ENCODE results near the gene NR1I3. TPM values are rescaled to one million over a fixed set of nuclear protein-coding genes. Genes with fewer than 3 reads are reported as not detected.

The NR1I3 gene
- total RNA-seq, 1 experiment from 2014 or later: not detected

GRCh38 chr1:161197560-161198193, 40.3 kb downstream of the NR1I3 start:
- DNase-seq (ENCODE audit: extremely low read depth, low read depth): no peak

GRCh38 chr1:161196521-161197451, 41.2 kb downstream of the NR1I3 start:
- no peak for DNase-seq (ENCODE audit: extremely low read depth, low read depth)

DNA sequence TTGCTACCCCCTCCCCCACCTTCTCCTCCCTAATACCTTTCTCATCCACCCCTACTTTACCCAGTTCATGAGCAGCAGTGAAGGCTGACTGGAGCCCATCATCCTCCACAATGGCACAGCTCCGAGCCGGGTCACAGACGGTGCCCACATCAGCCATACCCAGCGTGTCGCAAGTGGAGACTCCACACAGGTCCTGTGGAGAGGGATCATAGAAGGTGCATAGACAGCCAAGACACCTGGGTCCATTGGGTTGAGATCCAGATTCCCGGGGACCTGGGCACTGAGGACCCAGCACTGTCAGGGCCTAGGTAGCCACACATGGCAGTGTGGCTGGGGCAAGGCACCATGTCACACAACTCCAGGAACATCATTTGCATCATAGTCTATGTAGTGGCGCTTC, 41.9 kb downstream of the NR1I3 start:
- no peak for DNase-seq (ENCODE audit: extremely low read depth, low read depth)

- no peak for DNase-seq (ENCODE audit: extremely low read depth, low read depth)
Observed at GRCh38 chr1:161195171-161195570, 42.8 kb downstream of the NR1I3 start.

DNA sequence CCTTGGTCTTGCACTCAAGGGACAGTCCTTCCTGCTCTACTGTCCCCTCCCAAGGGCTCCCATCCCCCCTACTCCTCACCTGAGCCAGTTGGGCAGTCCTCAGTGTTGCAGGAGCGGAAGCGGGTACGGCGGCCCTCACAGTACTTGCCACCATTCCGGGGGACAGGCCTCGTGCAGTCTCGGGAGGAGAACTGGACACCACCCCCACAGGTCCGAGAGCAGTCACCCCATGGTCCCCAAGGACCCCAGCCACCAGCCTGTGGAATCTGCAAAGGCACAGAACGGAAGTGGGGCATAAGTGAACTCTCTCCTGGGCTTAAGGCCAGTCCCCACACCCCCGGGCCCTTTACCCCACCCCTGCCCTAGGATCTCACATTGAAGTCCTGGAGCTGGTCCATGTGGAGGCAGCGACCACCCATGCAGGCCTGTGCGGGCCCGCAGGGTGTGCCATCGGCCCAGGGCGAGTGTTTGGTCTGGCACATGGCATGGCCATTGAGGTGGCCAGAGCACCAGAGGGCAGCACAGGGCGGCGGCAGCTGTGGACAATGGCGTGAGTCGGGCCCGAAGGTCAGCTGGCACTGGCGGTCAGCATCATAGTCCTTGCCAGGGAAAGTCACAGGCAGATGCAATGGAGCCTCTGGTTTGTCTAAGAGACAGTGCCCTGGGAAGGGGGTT, 44.3 kb downstream of the NR1I3 start:
- DNase-seq (ENCODE audit: extremely low read depth, low read depth): no peak

GRCh38 chr1:161192476-161193465, 45.2 kb downstream of the NR1I3 start:
- DNase-seq (ENCODE audit: extremely low read depth, low read depth): peak; percentile 76

DNA sequence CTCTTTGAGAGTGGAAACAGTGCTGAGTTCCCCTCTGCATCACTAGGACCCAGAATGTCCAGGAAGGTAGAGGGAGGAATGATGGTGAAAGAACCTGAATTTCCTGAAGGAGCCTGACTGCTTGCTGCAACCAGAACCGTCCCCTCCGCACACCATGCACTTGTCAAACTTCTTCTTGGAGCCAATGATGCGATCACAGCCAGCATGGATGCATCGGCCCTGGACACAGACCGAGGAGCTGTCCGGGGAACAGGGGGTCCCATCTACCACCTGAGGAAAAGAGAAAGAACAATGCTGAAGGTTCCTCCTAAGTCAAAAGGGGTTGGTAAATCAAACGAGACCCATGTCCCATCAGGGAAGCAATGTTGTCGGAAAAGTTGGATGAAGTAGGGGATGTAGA, 46.0 kb downstream of the NR1I3 start:
- DNase-seq (ENCODE audit: extremely low read depth, low read depth): no peak

DNA sequence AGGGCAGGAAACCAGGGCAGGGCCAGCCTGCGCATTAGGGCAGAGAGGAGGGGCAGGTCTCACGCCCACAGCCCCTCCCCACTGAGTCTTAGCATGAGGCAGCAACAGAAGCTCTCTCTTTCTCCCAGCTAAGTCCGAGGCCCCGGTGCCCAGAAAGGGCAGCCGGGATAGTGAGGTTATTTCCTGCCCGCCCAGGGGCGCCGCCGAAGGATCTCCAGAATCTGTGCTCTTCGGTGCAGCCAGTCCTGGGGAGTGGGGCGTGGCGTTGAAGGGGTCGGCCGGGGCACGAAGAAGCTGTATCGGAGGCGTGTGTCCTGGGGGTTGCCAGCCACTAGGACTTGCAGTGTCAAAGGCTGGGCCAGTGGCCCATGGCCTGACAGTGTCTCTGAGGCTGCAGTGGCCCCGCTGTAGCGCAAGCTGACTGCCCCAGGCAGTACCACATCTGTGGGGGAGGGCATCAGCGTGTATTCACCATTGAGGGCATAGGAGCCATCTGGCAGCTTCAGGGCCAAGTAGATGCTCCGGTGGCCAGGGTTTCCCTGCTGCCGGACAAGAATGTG, 47.0 kb downstream of the NR1I3 start:
- DNase-seq (ENCODE audit: extremely low read depth, low read depth): no peak

DNA sequence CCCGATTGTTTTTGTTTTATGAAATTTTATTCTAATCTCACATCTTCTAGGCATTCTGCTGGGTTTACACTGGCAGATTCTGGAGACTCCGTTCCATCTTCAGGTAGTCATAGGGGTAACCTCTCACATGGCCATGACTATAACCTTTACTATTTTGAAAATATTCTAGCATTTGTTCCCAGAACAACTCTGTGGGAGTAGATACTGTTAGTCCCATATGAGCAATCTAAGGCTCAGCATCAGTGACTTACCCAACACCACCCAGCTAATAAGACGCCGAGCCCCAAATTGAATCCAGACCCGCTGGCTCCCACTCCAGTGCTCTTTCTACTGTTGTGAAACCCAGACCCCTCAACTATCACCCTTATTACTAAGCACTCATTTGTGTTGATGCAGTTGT, 49.0 kb downstream of the NR1I3 start:
- no peak for DNase-seq (ENCODE audit: extremely low read depth, low read depth)

- DNase-seq (ENCODE audit: extremely low read depth, low read depth): no peak
Observed at GRCh38 chr1:161188381-161188780, 49.6 kb downstream of the NR1I3 start.

DNA sequence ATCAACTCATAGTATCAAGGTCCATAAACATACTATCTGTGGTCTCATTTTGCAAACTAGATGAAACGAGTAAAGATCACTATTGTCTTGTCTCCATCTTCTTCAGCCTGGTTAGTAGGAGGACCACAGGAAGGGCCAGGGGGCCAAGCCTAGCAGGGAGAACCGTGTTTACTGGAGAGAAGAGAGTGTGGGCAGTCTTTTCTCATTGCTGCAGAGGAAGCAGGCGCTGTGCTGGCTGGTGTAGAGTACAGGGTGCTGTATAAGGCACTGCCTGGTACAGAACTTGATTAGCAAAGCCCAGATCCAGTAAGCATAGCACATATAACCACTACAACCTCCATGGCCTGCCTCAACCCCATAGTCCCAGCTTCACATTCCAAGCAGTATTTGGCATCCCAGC, 50.7 kb downstream of the NR1I3 start:
- DNase-seq (ENCODE audit: extremely low read depth, low read depth): no peak

DNA sequence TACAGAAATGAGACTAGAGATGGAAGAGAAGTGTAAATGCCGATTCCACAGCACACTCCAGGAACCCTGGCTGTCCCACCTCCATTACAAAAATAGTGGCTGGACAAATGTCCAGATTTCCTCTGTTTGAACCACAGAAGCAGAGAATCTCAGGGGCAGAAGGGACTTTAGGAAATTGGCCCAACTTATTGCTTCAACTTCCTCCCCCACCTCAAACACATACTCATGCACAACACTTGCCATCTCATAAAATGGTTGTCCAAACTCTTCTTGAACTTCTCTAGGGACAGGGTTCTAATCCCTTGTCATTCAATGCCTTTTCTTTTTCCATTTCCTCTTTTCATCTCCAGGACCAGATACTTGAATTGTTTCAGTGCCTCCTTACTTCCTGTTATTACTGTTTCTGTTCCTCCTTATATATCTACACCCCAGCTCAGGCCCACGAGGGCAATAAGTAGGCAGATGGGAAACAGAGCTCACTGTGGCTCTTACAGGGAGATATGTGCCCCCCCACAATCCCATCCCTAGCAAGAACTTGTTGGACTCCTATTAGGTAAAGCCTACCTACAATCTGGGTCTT, 52.2 kb downstream of the NR1I3 start:
- DNase-seq (ENCODE audit: extremely low read depth, low read depth): no peak

GRCh38 chr1:161185282-161185682, 52.7 kb downstream of the NR1I3 start:
- DNase-seq (ENCODE audit: extremely low read depth, low read depth): no peak

DNA sequence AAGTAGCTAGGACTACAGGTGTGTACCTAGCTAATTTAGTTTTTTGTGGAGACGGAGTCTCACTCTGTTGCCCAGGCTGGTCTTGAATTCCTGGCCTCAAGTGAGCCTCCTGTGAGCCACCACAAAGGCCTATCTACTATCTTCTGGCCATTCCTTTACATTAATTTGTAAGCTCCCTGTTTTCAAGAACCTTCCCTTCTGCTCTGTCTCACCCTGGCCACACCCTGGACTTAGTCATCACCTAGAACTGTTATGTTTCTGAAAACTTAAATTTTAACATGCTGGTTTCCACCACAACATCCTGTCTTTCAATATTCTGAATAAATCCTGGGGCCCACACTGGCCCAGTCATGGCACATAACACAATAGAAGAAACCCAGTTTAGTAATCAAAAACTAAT, 55.8 kb downstream of the NR1I3 start:
- no peak for DNase-seq (ENCODE audit: extremely low read depth, low read depth)

GRCh38 chr1:161180639-161181038, 57.4 kb downstream of the NR1I3 start:
- no peak for DNase-seq (ENCODE audit: extremely low read depth, low read depth)

- DNase-seq (ENCODE audit: extremely low read depth, low read depth): no peak
Observed at GRCh38 chr1:161179698-161180097, 58.3 kb downstream of the NR1I3 start.

Measured in NCI-H460 (cell line).